Testis (tissue), 2 donors: Measurements from ENCODE around the gene BRD2.

Source experiments
- CTCF ChIP-seq, 3 experiments: fragments of 450-650 bp in 2 of 3; fragments of 200-600 bp in 1 of 3; sonication (generic) in 1 of 3; IDR thresholded peaks; one replicate each; pipeline ENCODE4 v1.5.1; 2016 to 2019; ENCODE audit warnings: antibody characterized with exemption in 3 of 3, mild to moderate bottlenecking in 2 of 3, moderate library complexity in 1 of 3
- POLR2A ChIP-seq: fragments of 450-650 bp; IDR thresholded peaks from one replicate; pipeline ENCODE4 v1.6.1; 2017; ENCODE audit warnings: antibody characterized with exemption, mild to moderate bottlenecking, moderate library complexity

- TF ChIP-seq CTCF (IDR thresholded peaks at IDR 0.05) (peak; percentile 57 to 78 (median 72)), POLR2A (no peak)
Observed at GRCh38 chr6:32933661-32934085, 34.7 kb upstream of the BRD2 start.
